Activated CD4-positive, alpha-beta T cell treated with anti-CD3 and anti-CD28 coated beads for 1 hour (primary cell): ENCODE data around the gene RSRC1.
"Not testable (repeated sequence)": the region's sequence is repeated elsewhere in the genome, so short reads cannot be mapped to it uniquely, and the experiment has no call there.

Source experiments
- DNase-seq: peaks from one replicate; pipeline ENCODE4 v3.0.0-alpha.2; 2020

Gene RSRC1

GRCh38 chr3:158483701-158484235 lies 373.9 kb downstream of the RSRC1 start:
- no peak for DNase-seq

GRCh38 chr3:158486200-158486599 lies 376.3 kb downstream of the RSRC1 start:
- DNase-seq, result no peak

GRCh38 chr3:158488670-158489069 lies 378.8 kb downstream of the RSRC1 start:
- DNase-seq, result no peak

- DNase-seq, result no peak
These were observed 379.3 kb downstream of the RSRC1 start for GRCh38 chr3:158489181-158489580.

- no peak for DNase-seq
These were observed 382.1 kb downstream of the RSRC1 start for GRCh38 chr3:158491968-158492367.

- DNase-seq, result no peak
These were observed 382.8 kb downstream of the RSRC1 start for GRCh38 chr3:158492685-158493084.

GRCh38 chr3:158493931-158494330 lies 384.0 kb downstream of the RSRC1 start:
- no peak for DNase-seq

- DNase-seq, result no peak
These were observed 384.8 kb downstream of the RSRC1 start for GRCh38 chr3:158494673-158495072.

GRCh38 chr3:158495398-158495902 lies 385.6 kb downstream of the RSRC1 start:
- not testable (repeated sequence) for DNase-seq

GRCh38 chr3:158505117-158505516 lies 395.2 kb downstream of the RSRC1 start:
- DNase-seq, result no peak

GRCh38 chr3:158506456-158506855 lies 396.6 kb downstream of the RSRC1 start:
- DNase-seq, result no peak

- DNase-seq, result no peak
These were observed 398.6 kb downstream of the RSRC1 start for GRCh38 chr3:158508481-158508880.

GRCh38 chr3:158509891-158510290 lies 400.0 kb downstream of the RSRC1 start:
- DNase-seq, result no peak

GRCh38 chr3:158516729-158517128 lies 406.8 kb downstream of the RSRC1 start:
- DNase-seq, result not testable (repeated sequence)

GRCh38 chr3:158519776-158520175 lies 409.9 kb downstream of the RSRC1 start:
- DNase-seq, result no peak

- DNase-seq, result no peak
These were observed 410.5 kb downstream of the RSRC1 start for GRCh38 chr3:158520433-158520832.

GRCh38 chr3:158522221-158523136 lies 412.6 kb downstream of the RSRC1 start:
- no peak for DNase-seq

- no peak for DNase-seq
These were observed 418.3 kb downstream of the RSRC1 start for GRCh38 chr3:158528076-158528674.

- no peak for DNase-seq
These were observed 421.4 kb downstream of the RSRC1 start for GRCh38 chr3:158531334-158531733.

- DNase-seq, result no peak
These were observed 422.3 kb downstream of the RSRC1 start for GRCh38 chr3:158532099-158532734.

GRCh38 chr3:158535918-158536317 lies 426.0 kb downstream of the RSRC1 start:
- no peak for DNase-seq

GRCh38 chr3:158539414-158540014 lies 429.6 kb downstream of the RSRC1 start:
- DNase-seq, result no peak

GRCh38 chr3:158540066-158540465 lies 430.2 kb downstream of the RSRC1 start:
- no peak for DNase-seq
